H1 (cell line): ENCODE results near the gene HSPA1L. TPM values are rescaled to one million over a fixed set of nuclear protein-coding genes. Genes with fewer than 3 reads are reported as not detected.

Experiments used
- CBX5 ChIP-seq: fragments of 300-800, 300-1000 bp; sonication (generic); IDR thresholded peaks from 2 replicates; pipeline ENCODE4 v1.7.1; 2016; ENCODE audit warnings: antibody characterized with exemption, low read length, low read depth
- CHD1 ChIP-seq: IDR thresholded peaks from 2 replicates; pipeline ENCODE4 v1.6.1; 2012; ENCODE audit warnings: low read depth, low read length, improper control_type of control experiment
- CHD2 ChIP-seq: IDR thresholded peaks from 2 replicates; pipeline ENCODE4 v1.6.1; 2012; ENCODE audit warnings: low read length, improper control_type of control experiment
- CTBP2 ChIP-seq: IDR thresholded peaks from 2 replicates; pipeline ENCODE4 v1.7.0; 2011; ENCODE audit warnings: borderline replicate concordance, mild to moderate bottlenecking, moderate library complexity, mixed read lengths, low read length; ENCODE audit not compliant: insufficient read depth, insufficient read length
- EGR1 ChIP-seq: IDR thresholded peaks from 2 replicates; pipeline ENCODE4 v1.6.1; 2011; ENCODE audit warnings: low read depth, low read length, borderline replicate concordance
- EZH2 ChIP-seq: fragments of 200-600 bp; sonication (generic); IDR thresholded peaks from 2 replicates; pipeline ENCODE4 v1.7.1; 2012; ENCODE audit warnings: low read depth, mild to moderate bottlenecking, moderate library complexity, low read length, inconsistent platforms; ENCODE audit not compliant: severe bottlenecking
- GABPA ChIP-seq: IDR thresholded peaks from 2 replicates; pipeline ENCODE4 v1.6.1; 2011; ENCODE audit warnings: mild to moderate bottlenecking, low read length, moderate library complexity, borderline replicate concordance; ENCODE audit not compliant: insufficient read depth
- POLR2A ChIP-seq, 2 experiments: IDR thresholded peaks; 1 replicate in 1 of 2; 2 replicates in 1 of 2; pipeline ENCODE4 v1.6.1; 2011; ENCODE audit warnings: low read depth in 2 of 2, low read length in 2 of 2, mild to moderate bottlenecking in 2 of 2; ENCODE audit errors: control extremely low read depth in 1 of 2
- SAP30 ChIP-seq: fragments of 300-600 bp; sonication (generic); IDR thresholded peaks from 2 replicates; pipeline ENCODE4 v1.7.1; 2012; ENCODE audit warnings: low read length, moderate library complexity, mild to moderate bottlenecking, inconsistent platforms; ENCODE audit not compliant: insufficient read depth, insufficient replicate concordance
- SIN3A ChIP-seq, 2 experiments: IDR thresholded peaks in 1 of 2; conservative IDR thresholded peaks in 1 of 2; 2 replicates each; pipeline ENCODE4 v1.6.1; 2011 to 2012; ENCODE audit warnings: low read length in 2 of 2, improper control_type of control experiment in 1 of 2, low read depth in 1 of 2, mild to moderate bottlenecking in 1 of 2
- SIRT6 ChIP-seq: IDR thresholded peaks from one replicate; pipeline ENCODE4 v1.7.1; 2012; ENCODE audit warnings: low read length, inconsistent platforms
- SP2 ChIP-seq: IDR thresholded peaks from 2 replicates; pipeline ENCODE4 v1.6.1; 2012; ENCODE audit warnings: mild to moderate bottlenecking, low read length, inconsistent platforms
- SRF ChIP-seq: IDR thresholded peaks from 2 replicates; pipeline ENCODE4 v1.6.1; 2011; ENCODE audit warnings: mild to moderate bottlenecking, low read depth, low read length, moderate library complexity
- SUZ12 ChIP-seq: fragments of 200-600 bp; sonication (generic); IDR thresholded peaks from 2 replicates; pipeline ENCODE4 v1.6.1; 2012; ENCODE audit warnings: mild to moderate bottlenecking, inconsistent platforms, low read length, moderate library complexity, mixed read lengths
- TAF7 ChIP-seq: optimal IDR thresholded peaks from 2 replicates; pipeline ENCODE3; 2011; ENCODE audit warnings: low read depth, mild to moderate bottlenecking, inconsistent platforms, low read length, moderate library complexity, borderline replicate concordance
- TEAD4 ChIP-seq: IDR thresholded peaks from 2 replicates; pipeline ENCODE4 v1.6.1; 2012; ENCODE audit warnings: low read depth, low read length, inconsistent platforms, mixed read lengths
- polyA plus RNA-seq, 7 experiments: library from polyadenylated mRNA; depleted of rRNA in 3 of 7; stranded (reverse) in 5 of 7; unstranded in 2 of 7; fragments of >200 nt in 5 of 7; fragments of 200-250 nt in 2 of 7; gene quantifications; 1 replicate in 5 of 7; 2 replicates in 1 of 7; 4 replicates in 1 of 7; pipeline versions ENCODE4 v1.2.1 to v1.2.3, GENCODE V29; 2011 to 2013; ENCODE audit warnings: missing spikeins in 2 of 7, mixed read lengths in 2 of 7
- total RNA-seq: library from RNA; stranded (reverse); fragmentation: NEBNext Ultra II Directional; extraction: Animal tissue kit (Norgen Biotek cat#: 25700); gene quantifications from 2 replicates; pipeline ENCODE4 v1.2.1, GENCODE V29; 2021

HSPA1L gene
- total and polyA plus RNA-seq, 2 of the 8 experiments (the other 6 are each of a cell fraction or from before 2014, with no cell fraction given) = 1.00 to 1.9 TPM

DNA sequence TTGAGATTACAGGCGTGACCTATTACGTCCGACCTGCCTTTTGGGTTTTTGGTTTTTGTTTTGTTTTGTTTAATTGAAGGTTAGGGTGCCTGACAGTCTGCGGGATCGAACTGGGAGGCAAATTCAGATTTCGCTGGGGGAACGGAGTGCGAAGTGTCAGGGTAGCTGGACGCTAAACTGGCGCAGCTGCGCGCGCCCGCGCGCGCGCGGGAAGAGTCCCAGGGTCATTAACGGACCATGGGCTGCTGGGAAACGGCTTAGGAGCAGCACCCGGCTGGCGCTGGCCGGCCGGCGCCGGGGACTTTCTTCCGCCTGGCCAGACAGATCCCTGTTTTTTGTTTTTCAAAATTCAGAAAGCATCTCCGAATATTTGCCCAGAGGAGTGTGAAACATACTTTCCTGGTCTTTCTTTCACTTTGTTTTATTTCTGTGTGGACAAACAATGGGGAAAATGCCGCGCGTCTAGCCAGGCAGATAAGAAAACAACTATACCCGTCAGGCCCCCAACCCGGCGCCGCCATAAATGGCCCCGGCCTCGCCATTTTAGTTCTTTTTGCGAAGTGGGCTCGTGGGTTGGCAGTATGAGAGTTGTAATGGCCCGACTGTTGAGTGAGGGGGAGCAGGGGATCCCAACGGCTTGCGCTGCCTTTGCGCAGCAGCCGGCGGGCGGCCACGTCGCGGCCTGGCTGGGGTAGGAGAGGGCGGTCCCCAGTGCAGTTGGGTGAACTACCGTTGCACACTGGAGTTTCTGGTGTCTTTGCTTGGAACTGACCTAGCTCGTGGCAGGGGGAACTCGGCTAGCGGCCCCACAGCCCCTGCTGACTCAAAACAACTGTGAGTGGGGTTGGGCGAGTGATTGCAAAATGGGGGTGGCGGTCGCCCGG is 19.5 kb upstream of the HSPA1L start (continued):
- no peak for TF ChIP-seq CTBP2
- TF ChIP-seq SUZ12 = no peak
- no peak for TF ChIP-seq SIRT6
- no peak for TF ChIP-seq CBX5
- TF ChIP-seq EZH2 = no peak
- no peak for TF ChIP-seq CHD2
- TF ChIP-seq SIN3A (conservative IDR thresholded peaks at IDR 0.05 in 1 of 2, IDR thresholded peaks at IDR 0.05 in 1 of 2; ENCODE audit: low read depth in 1 of 2, low read length in 2 of 2) = peak; percentile 76 to 78; a peak in 2 of 4 replicates
- no peak; the same call in 1 of the 2 replicates for TF ChIP-seq CHD1
- no peak for TF ChIP-seq SAP30
- no peak for TF ChIP-seq SRF
- TF ChIP-seq POLR2A (IDR thresholded peaks at IDR 0.05; ENCODE audit: control extremely low read depth in 1 of 2, low read depth in 2 of 2, low read length in 2 of 2) = peak; percentile 98 to 99
- peak; percentile 99 for TF ChIP-seq TAF7
- no peak for TF ChIP-seq TEAD4
- no peak for TF ChIP-seq SP2
- TF ChIP-seq EGR1 = no peak
- no peak for TF ChIP-seq GABPA
